ENCODE measurements around the gene WDPCP.

Gene WDPCP

GRCh38 chr2:63590626-63591408, 2.5 kb upstream of the WDPCP start:
- H3K4me3 ChIP-seq (ENCODE audit: low read depth, low read length) = no peak overlapping the region

GRCh38 chr2:63589148-63589958, 1.1 kb upstream of the WDPCP start:
- no peak for TF ChIP-seq CTCF (conservative IDR thresholded peaks at IDR 0.05; ENCODE audit: low read depth, low read length)
- no peak for DNase-seq (ENCODE audit: low read depth)
- peak overlapping the region; percentile 77 for H3K4me3 ChIP-seq (ENCODE audit: low read depth, low read length)

More at GRCh38 chr2:63590626-63591408, 2.5 kb upstream of the WDPCP start:
- DNase-seq (ENCODE audit: low read depth) = peak; percentile 66
- TF ChIP-seq CTCF (conservative IDR thresholded peaks at IDR 0.05; ENCODE audit: low read depth, low read length) = no peak

- no peak for TF ChIP-seq CTCF (conservative IDR thresholded peaks at IDR 0.05; ENCODE audit: low read depth, low read length)
- H3K4me3 ChIP-seq (ENCODE audit: low read depth, low read length) = peak overlapping the region; percentile 77
- peak; percentile 16 for DNase-seq (ENCODE audit: low read depth)
Measured at GRCh38 chr2:63587814-63588384, 378 bp downstream of the WDPCP start.

GRCh38 chr2:63582873-63583272, 5.4 kb downstream of the WDPCP start:
- no peak for DNase-seq (ENCODE audit: low read depth)
- TF ChIP-seq CTCF (conservative IDR thresholded peaks at IDR 0.05; ENCODE audit: low read depth, low read length) = no peak

GRCh38 chr2:63581298-63581961, 6.8 kb downstream of the WDPCP start:
- DNase-seq (ENCODE audit: low read depth) = no peak
- TF ChIP-seq CTCF (conservative IDR thresholded peaks at IDR 0.05; ENCODE audit: low read depth, low read length) = no peak
- H3K4me3 ChIP-seq (ENCODE audit: low read depth, low read length) = no peak overlapping the region

More at GRCh38 chr2:63582873-63583272, 5.4 kb downstream of the WDPCP start:
- H3K4me3 ChIP-seq (ENCODE audit: low read depth, low read length) = no peak overlapping the region

GRCh38 chr2:63580651-63581297, 7.5 kb downstream of the WDPCP start:
- H3K4me3 ChIP-seq (ENCODE audit: low read depth, low read length) = no peak overlapping the region
- no peak for DNase-seq (ENCODE audit: low read depth)
- TF ChIP-seq CTCF (conservative IDR thresholded peaks at IDR 0.05; ENCODE audit: low read depth, low read length) = no peak

Data from choroid plexus epithelial cell (primary cell).